K562 (cell line): ENCODE measurements around the gene NINL. TPM values are rescaled to one million over a fixed set of nuclear protein-coding genes. Genes with fewer than 3 reads are reported as not detected.
A peak's percentile ranks its signal among the peaks of the same experiment; 100 is the strongest.

Source experiments
- ATAC-seq: fragments of 200-7000 bp; cut with Tn5 transposase; 3 replicates; pipeline ENCODE4 v1.9.1; 2020; ENCODE audit warnings: moderate library complexity
- BruUV-seq: library from RNA; stranded (reverse); fragments of 400-500 nt; replicated peaks from 2 replicates; lab custom pipeline; 2021; lab: Mats Ljungman, UMichigan
- CTCF ChIA-PET: fragments of 300-600 bp; formaldehyde crosslinking; extraction: SDS; loops from one replicate; lab custom pipeline; 2021; ENCODE audit warnings: low intra/inter-chr PET ratio; lab: Yijun Ruan, JAX
- POLR2A ChIA-PET: fragments of 300-600, 350-650 bp; sonication (Branson Sonifier 250); formaldehyde crosslinking; extraction: SDS; loops from one replicate; lab custom pipeline; 2021; ENCODE audit warnings: antibody characterized with exemption, inconsistent platforms; lab: Yijun Ruan, JAX
- DNase-seq, 4 experiments: peaks; one replicate each; pipeline versions ENCODE4 v3.0.0 to v3.0.0-alpha.2; 2011 to 2018; ENCODE audit warnings: low spot score in 3 of 4, mixed read lengths in 3 of 4; ENCODE audit errors: extremely low read depth in 1 of 4
- FAIRE-seq: peaks from 2 replicates; lab custom pipeline; 2011; peaks lifted over from hg19 to GRCh38; lab: Jason Lieb, UNC
- H2AFZ ChIP-seq: 2 replicates; pipeline ENCODE4 v1.6.0; 2011; ENCODE audit warnings: low read depth, low read length, control low read depth, inconsistent platforms
- H3K27ac ChIP-seq: fragments of 200-600 bp; 3 replicates; pipeline ENCODE4 v1.8.0; 2011; ENCODE audit warnings: low read depth, mild to moderate bottlenecking, control low read depth, inconsistent platforms, low read length, moderate library complexity, mixed read lengths; ENCODE audit errors: extremely low read depth
- H3K27me3 ChIP-seq, 2 experiments: fragments of 300-600 bp in 1 of 2; 2 replicates in 1 of 2; 3 replicates in 1 of 2; pipeline versions ENCODE4 v1.6.0 to v1.8.0; 2011; ENCODE audit warnings: inconsistent platforms in 2 of 2, low read length in 2 of 2, mild to moderate bottlenecking in 1 of 2, mixed read lengths in 1 of 2, moderate library complexity in 1 of 2; ENCODE audit not compliant: control insufficient read depth in 2 of 2, insufficient read depth in 2 of 2
- H3K36me3 ChIP-seq: fragments of 300-600 bp; 3 replicates; pipeline ENCODE4 v1.8.0; 2011; ENCODE audit warnings: mild to moderate bottlenecking, low read length, inconsistent platforms; ENCODE audit not compliant: control insufficient read depth, insufficient read depth
- H3K4me1 ChIP-seq, 2 experiments: fragments of 200-600 bp in 1 of 2; replicated peaks in 1 of 2; 2 replicates in 1 of 2; 3 replicates in 1 of 2; pipeline versions ENCODE4 v1.5.1 to v1.8.0; 2011; ENCODE audit warnings: inconsistent platforms in 2 of 2, low read length in 2 of 2, mild to moderate bottlenecking in 1 of 2, mixed read lengths in 1 of 2, moderate library complexity in 1 of 2; ENCODE audit not compliant: control insufficient read depth in 2 of 2, insufficient read depth in 2 of 2
- H3K4me2 ChIP-seq: 2 replicates; pipeline ENCODE4 v1.6.1; 2011; ENCODE audit warnings: low read length, control low read depth, inconsistent platforms, mixed read lengths; ENCODE audit not compliant: insufficient read depth
- H3K4me3 ChIP-seq: fragments of 200-600 bp; sonication (generic), shearing (Covaris generic); 2 replicates; pipeline ENCODE4 v1.5.1; 2016; ENCODE audit warnings: control low read depth, inconsistent platforms
- H3K79me2 ChIP-seq: fragments of 200-600 bp; 3 replicates; pipeline ENCODE4 v1.8.0; 2011; ENCODE audit warnings: low read length, inconsistent platforms; ENCODE audit not compliant: control insufficient read depth, insufficient read depth
- H3K9ac ChIP-seq, 2 experiments: 2 replicates each; pipeline versions ENCODE4 v1.6.0 to v1.6.1; 2011; ENCODE audit warnings: low read depth in 2 of 2, low read length in 2 of 2, control low read depth in 1 of 2, inconsistent platforms in 1 of 2, mild to moderate bottlenecking in 1 of 2, mixed read lengths in 1 of 2; ENCODE audit not compliant: insufficient read depth in 1 of 2
- H3K9me1 ChIP-seq: one replicate; pipeline ENCODE4 v1.6.0; 2011; ENCODE audit warnings: inconsistent platforms, mild to moderate bottlenecking, low read length, moderate library complexity; ENCODE audit not compliant: control insufficient read depth, insufficient read depth
- H3K9me3 ChIP-seq: replicated peaks from 2 replicates; pipeline ENCODE4 v1.5.1; 2011; ENCODE audit warnings: low read depth, low read length, inconsistent platforms; ENCODE audit not compliant: control insufficient read depth, insufficient read depth
- H4K20me1 ChIP-seq: replicated peaks from 2 replicates; pipeline ENCODE4 v1.6.1; 2011; ENCODE audit warnings: low read length, inconsistent platforms, mixed read lengths; ENCODE audit not compliant: control insufficient read depth, insufficient read depth
- ARID1B ChIP-seq: fragments of 450-650 bp; IDR thresholded peaks from 2 replicates; pipeline ENCODE4 v1.6.1; 2016; ENCODE audit warnings: antibody characterized with exemption, mild to moderate bottlenecking, inconsistent platforms
- E2F6 ChIP-seq, 2 experiments: IDR thresholded peaks; 2 replicates each; pipeline ENCODE4 v1.6.1; 2011; ENCODE audit warnings: borderline replicate concordance in 1 of 2, control low read depth in 1 of 2, low read depth in 1 of 2, low read length in 1 of 2, mild to moderate bottlenecking in 1 of 2, mixed read lengths in 1 of 2, moderate library complexity in 1 of 2; ENCODE audit not compliant: insufficient read depth in 1 of 2, insufficient read length in 1 of 2, poor library complexity in 1 of 2, severe bottlenecking in 1 of 2; ENCODE audit errors: extremely low read depth in 1 of 2
- MGA ChIP-seq: fragments of 450-650 bp; IDR thresholded peaks from 2 replicates; pipeline ENCODE4 v1.6.1; 2016; ENCODE audit warnings: mild to moderate bottlenecking, moderate library complexity
- NR4A1 ChIP-seq, 2 experiments: fragments of 250-450 bp in 1 of 2; fragments of 450-650 bp in 1 of 2; sonication (Bioruptor Pico) in 1 of 2; IDR thresholded peaks; 2 replicates each; pipeline versions ENCODE4 v1.4.0 to v1.6.1; 2016 to 2020; ENCODE audit warnings: mild to moderate bottlenecking in 2 of 2, missing compliant biosample characterization in 1 of 2, missing genetic modification characterization in 1 of 2, moderate library complexity in 1 of 2
- YY1 ChIP-seq, 3 experiments: IDR thresholded peaks; 2 replicates each; pipeline ENCODE4 v1.6.1; 2011; ENCODE audit warnings: low read length in 2 of 3, mild to moderate bottlenecking in 2 of 3, moderate library complexity in 2 of 3, borderline replicate concordance in 1 of 3, control low read depth in 1 of 3, low read depth in 1 of 3; ENCODE audit not compliant: insufficient read depth in 3 of 3, insufficient replicate concordance in 2 of 3, control insufficient read depth in 1 of 3, insufficient read length in 1 of 3; ENCODE audit errors: extremely low read depth in 1 of 3
- ZBTB17 ChIP-seq: fragments of 450-650 bp; formaldehyde crosslinking; IDR thresholded peaks from 2 replicates; pipeline ENCODE4 v1.4.0; 2020; ENCODE audit warnings: mild to moderate bottlenecking
- ZNF76 ChIP-seq: fragments of 250-450 bp; sonication (Bioruptor Pico); IDR thresholded peaks from 2 replicates; pipeline ENCODE4 v1.4.0; 2020; ENCODE audit warnings: mild to moderate bottlenecking, moderate library complexity, borderline replicate concordance
- WGBS: fragments of 100-300 bp; shearing (Covaris generic); methylation state at CpG from one replicate; pipeline ENCODE4 v1.1.6; 2016; ENCODE audit warnings: low coverage, mixed read lengths; ENCODE audit not compliant: insufficient coverage; ENCODE audit errors: missing lambda C conversion rate; 5-methylcytosine and 5-hydroxymethylcytosine counted together
- in situ Hi-C: fragments of 300-500 bp; cut with MboI; formaldehyde crosslinking; loops from 4 replicates; pipeline ENCODE4 v1.15.0; 2018; ENCODE audit warnings: inconsistent platforms, mixed read lengths
- intact Hi-C: fragments of 100-400 bp; cut with micrococcal nuclease; formaldehyde crosslinking; loops from 2 replicates; pipeline ENCODE4 v1.14.2; 2022
- polyA plus RNA-seq, 8 experiments: library from polyadenylated mRNA; depleted of rRNA in 4 of 8; stranded (reverse) in 5 of 8; unstranded in 3 of 8; fragments of >200 nt; fragmentation: Nextera tagmentation in 2 of 8; fragmentation: Illumina TruSeq in 1 of 8; extraction: Ambion mirVana in 2 of 8; extraction: Trizol in 1 of 8; gene quantifications; 2 replicates each; pipeline versions ENCODE4 v1.2.1 to v1.2.3, GENCODE V29; 2011 to 2014; ENCODE audit warnings: inconsistent platforms in 1 of 8, missing spikeins in 1 of 8
- total RNA-seq, 7 experiments: library from RNA; depleted of rRNA in 6 of 7; stranded (reverse); fragments of >200 nt in 6 of 7; fragmentation: Illumina TruSeq in 2 of 7; extraction: Trizol in 2 of 7; gene quantifications; 2 replicates each; pipeline versions ENCODE4 v1.2.1 to v1.2.3, GENCODE V29; 2011 to 2021; ENCODE audit warnings: low replicate concordance in 1 of 7

The NINL gene
- total and polyA plus RNA-seq, 9 of the 15 experiments (the other 6 are each of a cell fraction or from before 2014, with no cell fraction given), result 0.03 to 0.22 (median 0.05) TPM; not detected in 5

GRCh38 chr20:25624500-25624939 lies 39.2 kb upstream of the NINL start:
- Histone ChIP-seq H3K79me2 (peaks cover 57% of the 10 kb centered on the region), H3K4me1 (peaks cover 10 to 21% of the 10 kb centered on the region in 2 experiments; a peak in 4 of 5 replicates), H3K9me3 (no peaks in the 10 kb centered on the region), H3K27ac (peak overlapping the region; percentile 94), H2AFZ (peak overlapping the region; percentile 69), H3K4me2 (peak overlapping the region; percentile 86), H4K20me1 (no peaks in the 10 kb centered on the region), H3K27me3 (no peaks in the 10 kb centered on the region), H3K9ac (peak overlapping the region; percentile 91 to 98), H3K4me3 (peak overlapping the region; percentile 59), H3K36me3 (peaks cover 8% of the 10 kb centered on the region; the same call in 2 of the 3 replicates), H3K9me1 (no peaks in the 10 kb centered on the region)
- in situ Hi-C loops, result no loop called here
- FAIRE-seq (no peak), DNase-seq (no peak), ATAC-seq (no peak)
- under 1% methylated on average over 17 of the region's 17 CpGs for WGBS
- intact Hi-C loops, result loop anchor here (5.0 kb wide), 1 partner anchor 73 kb away; the partner anchor contains the start of gene ZNF337
- POLR2A ChIA-PET, result no interaction called here
- TSS peak; percentile 46 for BruUV-seq
- CTCF ChIA-PET, result no interaction called here
- peak; percentile 79 for TF ChIP-seq MGA
- 0 out of 2 replicates have a peak, but pooled peaks have one; percentile 15 for TF ChIP-seq ZBTB17 (CRISPR knock-in tag)
- TF ChIP-seq ARID1B, result no peak
- TF ChIP-seq YY1 (IDR thresholded peaks at IDR 0.05; ENCODE audit: borderline replicate concordance in 1 of 3, control insufficient read depth in 1 of 3, extremely low read depth in 1 of 3, insufficient read depth in 3 of 3, insufficient read length in 1 of 3, insufficient replicate concordance in 2 of 3, low read depth in 1 of 3, low read length in 2 of 3), result peak in 1 of 3 experiments; percentile 59
- no peak for TF ChIP-seq NR4A1 (CRISPR knock-in tag; IDR thresholded peaks at IDR 0.05)
- TF ChIP-seq NR4A1 (tag; IDR thresholded peaks at IDR 0.05), result 0 out of 2 replicates have a peak, but pooled peaks have one; percentile 38
- peak in 1 of 2 experiments; percentile 79 for TF ChIP-seq E2F6 (IDR thresholded peaks at IDR 0.05; ENCODE audit: borderline replicate concordance in 1 of 2, extremely low read depth in 1 of 2, insufficient read depth in 1 of 2, insufficient read length in 1 of 2, low read depth in 1 of 2, low read length in 1 of 2, poor library complexity in 1 of 2, severe bottlenecking in 1 of 2)
- peak; percentile 6; the same call in 1 of the 2 replicates for TF ChIP-seq ZNF76 (CRISPR knock-in tag)
